ENCODE measurements around the gene CMTR1. TPM values are rescaled to one million over a fixed set of nuclear protein-coding genes. Genes with fewer than 3 reads are reported as not detected.

The CMTR1 gene
- total and polyA plus RNA-seq, 2 of the 13 experiments (the other 11 are each of a cell fraction or from before 2014, with no cell fraction given), result 19.7 to 55.2 TPM

GRCh38 chr6:37438930-37439329, 5.9 kb downstream of the CMTR1 start:
- Histone ChIP-seq H3K79me2 (ENCODE audit: insufficient read depth, low read length) (peaks cover 15% of the 10 kb centered on the region), H2AFZ (ENCODE audit: low read length) (no peak overlapping the region), H3K9ac (ENCODE audit: insufficient read depth, low read depth, low read length) (no peak overlapping the region), H3K36me3 (replicated peaks in 1 of 2; ENCODE audit: control insufficient read depth in 1 of 2, insufficient read depth in 2 of 2, low read length in 2 of 2) (peaks cover 14 to 61% of the 10 kb centered on the region in 2 experiments), H3K4me2 (ENCODE audit: low read depth, low read length) (no peak overlapping the region), H3K27ac (ENCODE audit: extremely low read length, insufficient read depth, low read length) (no peak overlapping the region), H3K9me3 (ENCODE audit: low read length) (no peaks in the 10 kb centered on the region), H3K4me1 (ENCODE audit: insufficient read depth, low read length) (peaks cover 15% of the 10 kb centered on the region), H3K27me3 (ENCODE audit: control insufficient read depth in 1 of 2, insufficient read depth in 2 of 2, low read length in 2 of 2) (no peaks in the 10 kb centered on the region), H4K20me1 (ENCODE audit: insufficient read depth, low read length) (no peaks in the 10 kb centered on the region), H3K4me3 (replicated peaks in 1 of 3; ENCODE audit: insufficient read depth in 1 of 3, low read depth in 2 of 3, low read length in 3 of 3) (no peak overlapping the region)
- in situ Hi-C loops (cut with HindIII; ENCODE audit: extremely low pct_ligation_motif_present, low pct_unique_long_range_greater_than_20kb), result no loop called here
- ATAC-seq (no peak), DNase-seq (ENCODE audit: low spot score) (no peak), FAIRE-seq (no peak)
- 86% methylated on average over 1 of the region's 1 CpG for WGBS (ENCODE audit: low lambda C conversion rate)
- ChIA-PET POLR2A (no interaction called here), CTCF (ENCODE audit: low intra/inter-chr PET ratio, low total read pairs) (no interaction called here)
- TF ChIP-seq MAFF (IDR thresholded peaks at IDR 0.05; ENCODE audit: low read depth, low read length) (no peak), ZBTB21 (CRISPR knock-in tag; IDR thresholded peaks at IDR 0.05) (no peak), ZNF232 (CRISPR knock-in tag; IDR thresholded peaks at IDR 0.05; ENCODE audit: borderline replicate concordance) (no peak), ZNF33A (CRISPR knock-in tag; IDR thresholded peaks at IDR 0.05; ENCODE audit: borderline replicate concordance) (no peak), ZNF138 (CRISPR knock-in tag; IDR thresholded peaks at IDR 0.05; ENCODE audit: low read depth) (no peak), PLRG1 (conservative IDR thresholded peaks at IDR 0.05) (no peak), ZNF660 (CRISPR knock-in tag; IDR thresholded peaks at IDR 0.05; ENCODE audit: borderline replicate concordance, low read depth) (no peak), SRSF4 (IDR thresholded peaks at IDR 0.05; ENCODE audit: low read depth, low read length, poor library complexity, severe bottlenecking) (no peak), RELA (CRISPR knock-in tag; IDR thresholded peaks at IDR 0.05) (no peak), ZXDC (CRISPR knock-in tag; IDR thresholded peaks at IDR 0.05) (no peak), ZNF441 (CRISPR knock-in tag; IDR thresholded peaks at IDR 0.05; ENCODE audit: borderline replicate concordance) (no peak), NFKB2 (CRISPR knock-in tag; IDR thresholded peaks at IDR 0.05; ENCODE audit: borderline replicate concordance) (no peak), ZFY (CRISPR knock-in tag; IDR thresholded peaks at IDR 0.05) (no peak), TMF1 (CRISPR knock-in tag; IDR thresholded peaks at IDR 0.05; ENCODE audit: low read depth) (no peak), IRF9 (CRISPR knock-in tag; IDR thresholded peaks at IDR 0.05; ENCODE audit: borderline replicate concordance) (no peak)
- intact Hi-C loops (cut with micrococcal nuclease; ENCODE audit: unreplicated experiment), result no loop called here
- no TSS peak for BruUV-seq (replicated peaks)

All from HepG2 (cell line).